ENCODE data around the gene PPP1R27. TPM values are rescaled to one million over a fixed set of nuclear protein-coding genes. Genes with fewer than 3 reads are reported as not detected.

PPP1R27 gene
- polyA plus RNA-seq, 12 donors, result 10.9 to 61.9 (median 26.1) TPM; not detected in 1

DNA sequence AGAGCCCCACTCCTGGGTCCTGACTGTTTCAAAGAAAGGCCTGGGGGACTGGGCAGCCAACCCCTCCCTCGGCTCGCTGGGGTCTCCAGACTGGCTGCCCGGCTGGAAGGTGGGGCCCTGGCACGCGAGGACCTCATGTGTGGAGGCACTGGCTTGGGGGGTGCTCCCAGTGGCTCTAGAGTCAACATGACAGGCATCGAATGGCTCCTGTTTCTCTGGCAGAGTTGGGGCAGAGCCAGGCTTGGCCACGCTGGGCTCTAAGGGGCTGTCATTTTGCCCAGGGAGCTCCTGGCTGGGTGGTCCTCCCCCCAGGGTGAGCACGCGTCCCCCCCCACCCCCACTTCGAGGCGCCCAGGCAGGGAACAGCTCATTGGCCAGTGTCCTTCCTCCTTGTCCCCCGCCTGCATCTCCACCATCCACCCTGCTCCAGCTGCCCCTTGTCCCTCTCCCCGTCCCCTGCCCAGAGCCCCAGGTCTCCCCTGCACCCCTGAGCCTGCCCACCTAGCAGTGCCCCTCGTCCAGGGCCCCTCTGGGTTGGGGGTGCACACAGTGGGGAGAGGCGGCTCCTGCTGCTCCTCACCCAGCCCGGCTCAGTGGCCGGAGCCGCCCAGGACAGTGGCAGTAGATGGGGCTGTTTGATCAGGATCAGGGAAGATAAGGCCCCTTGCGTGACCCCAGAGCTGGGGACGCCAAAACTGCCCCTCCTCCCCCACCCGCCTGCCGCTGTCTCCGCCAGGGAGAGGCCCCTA is 28.2 kb downstream of the PPP1R27 start:
- no peak for DNase-seq

- no peak for DNase-seq
Measured at GRCh38 chr17:81805707-81806460, 29.0 kb downstream of the PPP1R27 start.

DNA sequence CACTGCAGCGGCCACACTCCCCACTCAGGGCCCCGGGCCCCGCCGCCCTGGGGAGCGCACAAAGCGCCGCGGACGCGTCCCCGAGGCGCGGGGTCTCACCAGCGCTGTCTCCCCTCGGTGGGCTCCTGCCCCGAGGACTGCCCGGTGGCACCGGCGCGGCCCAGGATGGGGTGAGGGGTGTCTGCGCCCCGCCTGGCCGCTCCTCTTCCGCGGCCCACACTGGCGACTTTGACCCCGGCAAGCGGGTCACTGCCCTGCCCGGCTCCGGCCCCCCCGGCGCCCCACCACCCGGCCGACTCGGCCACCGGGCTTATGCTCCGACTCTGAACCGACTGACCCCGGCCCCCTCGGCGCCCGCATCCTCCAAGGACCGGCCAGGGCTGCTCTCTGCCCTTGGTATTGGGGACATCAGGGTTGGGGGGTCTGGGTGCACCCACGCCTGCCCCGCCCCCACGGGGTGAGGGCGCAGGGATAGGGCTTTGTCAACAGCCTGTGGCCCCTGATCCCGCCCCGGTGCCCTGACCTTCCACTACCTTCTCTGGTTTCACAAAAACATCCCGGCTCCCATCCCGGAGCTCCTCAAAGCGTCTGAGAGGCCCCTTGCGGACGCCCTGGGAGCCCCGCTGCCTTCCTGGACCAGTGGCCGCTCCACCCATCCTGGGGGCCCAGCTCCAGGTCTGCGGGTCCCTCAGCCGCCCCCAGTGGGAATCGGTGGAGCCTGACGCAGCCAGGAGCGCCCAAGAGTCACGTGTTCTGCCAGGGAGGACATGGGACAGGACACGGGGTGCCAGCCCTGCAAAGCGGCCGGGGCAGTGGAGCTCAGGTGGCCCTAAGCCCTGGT is 30.1 kb downstream of the PPP1R27 start:
- DNase-seq, result no peak

GRCh38 chr17:81803728-81804558 is 30.9 kb downstream of the PPP1R27 start, which contains the start of gene GCGR:
GCGR (plus strand) TSS chr17:81804150; CDS start chr17:81809019, 4,869 bp downstream.
- DNase-seq, result no peak

DNA sequence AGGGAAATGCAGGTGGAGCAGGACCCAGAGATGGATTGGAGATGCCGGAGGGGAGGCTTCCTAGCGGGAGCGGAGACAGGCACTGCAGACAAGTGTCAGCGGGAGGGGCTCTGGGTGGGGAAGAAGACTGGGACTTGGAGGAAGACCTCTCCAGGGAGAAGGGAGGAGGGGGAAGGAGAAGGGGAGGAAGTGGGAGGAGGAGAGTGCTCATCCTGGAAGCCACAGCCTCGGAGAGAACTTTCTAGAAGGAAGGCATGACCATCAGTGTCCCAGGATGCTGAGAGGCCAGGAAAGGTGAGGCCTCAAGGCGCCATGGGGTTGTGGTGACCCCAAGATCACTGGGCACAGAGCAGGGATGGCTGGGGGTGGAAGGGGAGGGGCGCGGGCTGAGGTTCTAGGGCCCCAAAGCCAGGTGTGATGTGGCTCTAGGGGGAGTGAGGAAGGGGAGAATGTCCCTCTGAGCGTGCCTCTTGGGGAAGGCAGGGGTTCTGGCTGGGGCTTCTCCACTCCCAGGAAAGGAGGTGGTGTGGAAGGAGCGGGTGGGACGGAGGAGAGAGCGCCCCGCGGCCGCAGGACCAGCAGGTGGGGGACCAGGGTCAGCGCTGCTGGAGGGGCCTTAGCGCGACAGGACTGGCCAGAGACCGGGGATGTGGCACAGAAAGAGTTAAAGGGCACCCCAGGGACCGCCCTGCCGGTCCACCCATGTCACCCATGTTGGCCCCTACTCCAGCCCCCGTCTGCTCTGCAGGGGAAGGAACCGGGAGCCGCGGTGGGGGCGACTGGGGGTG is 31.8 kb downstream of the PPP1R27 start:
- DNase-seq, result no peak

DNA sequence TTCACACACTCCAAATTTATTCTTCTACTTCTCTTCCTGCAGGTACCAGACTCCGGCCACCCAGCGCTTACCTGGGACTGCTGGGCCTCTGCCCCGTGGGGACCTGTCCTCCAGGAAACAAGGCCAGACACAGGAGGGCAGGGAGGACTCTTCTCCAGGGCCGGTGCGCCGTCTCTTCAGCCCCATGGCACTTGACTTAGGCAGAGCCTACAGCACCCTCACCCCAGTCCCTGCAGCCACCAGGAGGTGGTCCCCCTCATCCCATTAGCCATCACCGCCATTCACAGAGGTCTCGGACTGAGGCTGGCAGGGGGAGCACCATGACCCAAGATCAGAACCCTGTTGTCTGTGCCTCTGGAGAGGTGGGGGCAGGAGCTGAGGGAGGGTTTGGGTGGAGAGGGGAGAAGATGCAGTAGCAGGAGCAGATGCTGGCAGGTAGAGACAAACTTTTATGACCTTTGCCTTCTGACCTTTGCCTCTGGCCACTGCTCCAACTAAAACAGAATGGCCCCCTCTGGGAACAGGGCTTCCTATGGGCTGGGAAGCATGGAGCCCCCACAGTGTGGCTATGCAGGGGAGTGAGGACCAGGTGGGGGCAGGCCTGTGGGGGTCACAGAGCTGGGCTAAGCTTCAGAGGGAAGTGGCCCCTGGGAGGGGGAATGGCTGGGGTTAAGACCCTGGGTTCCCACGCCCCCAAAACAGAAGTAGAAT is 32.6 kb downstream of the PPP1R27 start:
- DNase-seq, result no peak

DNA sequence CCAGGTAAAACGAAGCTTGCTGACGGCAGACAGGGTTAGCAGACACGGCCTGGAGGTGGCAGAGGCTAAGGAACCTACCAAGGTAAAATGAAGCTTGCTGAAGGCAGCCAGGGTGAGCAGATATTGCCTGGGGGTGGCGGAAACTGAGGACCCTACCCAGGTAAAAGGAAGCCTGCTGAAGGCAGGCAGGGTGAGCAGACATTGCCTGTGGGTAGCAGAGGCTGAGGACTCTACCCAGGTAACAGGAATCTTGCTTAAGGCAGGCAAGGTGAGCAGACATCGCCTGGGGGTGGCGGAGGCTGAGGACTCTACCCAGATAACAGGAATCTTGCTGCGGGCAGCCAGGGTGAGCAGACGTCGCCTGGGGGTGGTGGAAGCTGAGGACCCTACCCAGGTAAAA is 33.5 kb downstream of the PPP1R27 start:
- DNase-seq, result no peak

GRCh38 chr17:81794509-81794908 is 40.3 kb downstream of the PPP1R27 start:
- DNase-seq, result no peak

GRCh38 chr17:81794074-81794476 is 40.8 kb downstream of the PPP1R27 start:
- no peak for DNase-seq

GRCh38 chr17:81792675-81793615 is 41.9 kb downstream of the PPP1R27 start:
- no peak for DNase-seq

Other genes with a start within 250 kb of the PPP1R27 start
- gene NPLOC4, start 197.9 kb downstream of the PPP1R27 start, polyA plus RNA-seq (ENCODE audit: insufficient read length in 12 of 12), result 10 to 100 TPM in 11 of 12 donors, not detected in 1; 48.7 to 63.7 (median 58.9) TPM
- 1 to 10 TPM in 6 of 12 donors, under 1 TPM in 4, not detected in 2; 0.63 to 1.5 (median 1.0) TPM for gene TSPAN10, start 197.9 kb downstream of the PPP1R27 start, polyA plus RNA-seq (ENCODE audit: insufficient read length in 12 of 12)
- gene PDE6G, start 178.5 kb downstream of the PPP1R27 start, polyA plus RNA-seq (ENCODE audit: insufficient read length in 12 of 12), result 1 to 10 TPM in 10 of 12 donors, not detected in 2; 1.4 to 7.6 (median 3.1) TPM
- 10 to 100 TPM in 3 of 12 donors, 1 to 10 TPM in 8, not detected in 1; 7.0 to 18.7 (median 8.1) TPM for gene OXLD1, start 168.4 kb downstream of the PPP1R27 start, polyA plus RNA-seq (ENCODE audit: insufficient read length in 12 of 12)
- gene CCDC137, start 168.3 kb downstream of the PPP1R27 start, polyA plus RNA-seq (ENCODE audit: insufficient read length in 12 of 12), result 10 to 100 TPM in 10 of 12 donors, 1 to 10 TPM in 1, not detected in 1; 9.3 to 23.9 (median 12.6) TPM
- 10 to 100 TPM in 11 of 12 donors, not detected in 1; 21.2 to 39.2 (median 30.1) TPM for gene ARL16, start 151.3 kb downstream of the PPP1R27 start, polyA plus RNA-seq (ENCODE audit: insufficient read length in 12 of 12)
- 10 to 100 TPM in 11 of 12 donors, not detected in 1; 43.4 to 93.4 (median 50.8) TPM for gene HGS, start 151.0 kb downstream of the PPP1R27 start, polyA plus RNA-seq (ENCODE audit: insufficient read length in 12 of 12)
- gene MRPL12, start 131.7 kb downstream of the PPP1R27 start, polyA plus RNA-seq (ENCODE audit: insufficient read length in 12 of 12), result 100 to 1,000 TPM in 1 of 12 donors, 10 to 100 TPM in 10, not detected in 1; 28.6 to 123 (median 48.1) TPM
- gene SLC25A10, start 122.8 kb downstream of the PPP1R27 start, polyA plus RNA-seq (ENCODE audit: insufficient read length in 12 of 12), result 10 to 100 TPM in 1 of 12 donors, 1 to 10 TPM in 10, not detected in 1; 1.2 to 22.7 (median 2.9) TPM
- gene GCGR, start 30.9 kb downstream of the PPP1R27 start, polyA plus RNA-seq (ENCODE audit: insufficient read length in 12 of 12), result under 1 TPM in 4 of 12 donors, not detected in 8; 0.18 to 0.33 (median 0.22) TPM
- 100 to 1,000 TPM in 3 of 12 donors, 10 to 100 TPM in 8, not detected in 1; 73.5 to 264 (median 95.5) TPM for gene MCRIP1, start 1.8 kb downstream of the PPP1R27 start, polyA plus RNA-seq (ENCODE audit: insufficient read length in 12 of 12)
- gene P4HB, start 25.5 kb upstream of the PPP1R27 start, polyA plus RNA-seq (ENCODE audit: insufficient read length in 12 of 12), result 100 to 1,000 TPM in 11 of 12 donors, not detected in 1; 346 to 655 (median 404) TPM
- gene ARHGDIA, start 36.3 kb upstream of the PPP1R27 start, polyA plus RNA-seq (ENCODE audit: insufficient read length in 12 of 12), result 100 to 1,000 TPM in 11 of 12 donors, not detected in 1; 114 to 310 (median 158) TPM
- 100 to 1,000 TPM in 1 of 12 donors, 10 to 100 TPM in 11; 45.6 to 887 (median 57.3) TPM for gene ALYREF, start 56.5 kb upstream of the PPP1R27 start, polyA plus RNA-seq (ENCODE audit: insufficient read length in 12 of 12)
- 100 to 1,000 TPM in 2 of 12 donors, 10 to 100 TPM in 9, not detected in 1; 52.4 to 123 (median 89.3) TPM for gene ANAPC11, start 56.7 kb upstream of the PPP1R27 start, polyA plus RNA-seq (ENCODE audit: insufficient read length in 12 of 12)
- gene NPB, start 67.2 kb upstream of the PPP1R27 start, polyA plus RNA-seq (ENCODE audit: insufficient read length in 12 of 12), result under 1 TPM in 10 of 12 donors, not detected in 2; 0.14 to 0.81 (median 0.49) TPM
- 10 to 100 TPM in 6 of 12 donors, 1 to 10 TPM in 5, not detected in 1; 8.1 to 17.0 (median 10.0) TPM for gene PCYT2, start 76.3 kb upstream of the PPP1R27 start, polyA plus RNA-seq (ENCODE audit: insufficient read length in 12 of 12)
- gene SIRT7, start 83.1 kb upstream of the PPP1R27 start, polyA plus RNA-seq (ENCODE audit: insufficient read length in 12 of 12), result 10 to 100 TPM in 2 of 12 donors, 1 to 10 TPM in 9, not detected in 1; 4.1 to 15.8 (median 6.4) TPM
- 10 to 100 TPM in 11 of 12 donors, not detected in 1; 11.0 to 17.4 (median 13.7) TPM for gene MAFG, start 92.7 kb upstream of the PPP1R27 start, polyA plus RNA-seq (ENCODE audit: insufficient read length in 12 of 12)
- 100 to 1,000 TPM in 1 of 12 donors, 10 to 100 TPM in 10, not detected in 1; 46.4 to 100 (median 58.3) TPM for gene PYCR1, start 102.2 kb upstream of the PPP1R27 start, polyA plus RNA-seq (ENCODE audit: insufficient read length in 12 of 12)
- gene MYADML2, start 112.2 kb upstream of the PPP1R27 start, polyA plus RNA-seq (ENCODE audit: insufficient read length in 12 of 12), result 10 to 100 TPM in 9 of 12 donors, 1 to 10 TPM in 2, not detected in 1; 6.0 to 35.9 (median 18.5) TPM
- gene NOTUM, start 126.1 kb upstream of the PPP1R27 start, polyA plus RNA-seq (ENCODE audit: insufficient read length in 12 of 12), result 1 to 10 TPM in 10 of 12 donors, not detected in 2; 1.9 to 7.7 (median 3.5) TPM
- 10 to 100 TPM in 11 of 12 donors, not detected in 1; 17.2 to 80.2 (median 21.5) TPM for gene ASPSCR1, start 142.6 kb upstream of the PPP1R27 start, polyA plus RNA-seq (ENCODE audit: insufficient read length in 12 of 12)
- 10 to 100 TPM in 11 of 12 donors, not detected in 1; 26.1 to 35.6 (median 30.8) TPM for gene CENPX, start 187.8 kb upstream of the PPP1R27 start, polyA plus RNA-seq (ENCODE audit: insufficient read length in 12 of 12)
- 10 to 100 TPM in 2 of 12 donors, 1 to 10 TPM in 9, not detected in 1; 6.3 to 31.7 (median 8.0) TPM for gene LRRC45, start 188.3 kb upstream of the PPP1R27 start, polyA plus RNA-seq (ENCODE audit: insufficient read length in 12 of 12)
- 10 to 100 TPM in 3 of 12 donors, 1 to 10 TPM in 8, not detected in 1; 4.0 to 28.9 (median 6.4) TPM for gene RAC3, start 196.6 kb upstream of the PPP1R27 start, polyA plus RNA-seq (ENCODE audit: insufficient read length in 12 of 12)
- gene DCXR, start 202.6 kb upstream of the PPP1R27 start, polyA plus RNA-seq (ENCODE audit: insufficient read length in 12 of 12), result 10 to 100 TPM in 11 of 12 donors, not detected in 1; 26.8 to 54.2 (median 34.6) TPM
- gene RFNG, start 216.8 kb upstream of the PPP1R27 start, polyA plus RNA-seq (ENCODE audit: insufficient read length in 12 of 12), result 10 to 100 TPM in 11 of 12 donors, not detected in 1; 22.8 to 56.6 (median 30.1) TPM
- 10 to 100 TPM in 11 of 12 donors, not detected in 1; 55.7 to 91.1 (median 62.2) TPM for gene GPS1, start 216.8 kb upstream of the PPP1R27 start, polyA plus RNA-seq (ENCODE audit: insufficient read length in 12 of 12)
- 10 to 100 TPM in 11 of 12 donors, not detected in 1; 37.9 to 72.2 (median 54.8) TPM for gene DUS1L, start 230.8 kb upstream of the PPP1R27 start, polyA plus RNA-seq (ENCODE audit: insufficient read length in 12 of 12)